Tibial nerve (tissue), 4 donors: ENCODE data around the gene TMEM231.

Experiments
- CTCF ChIP-seq, 5 experiments: fragments of 200-600 bp in 3 of 5; fragments of 450-650 bp in 2 of 5; sonication (generic) in 3 of 5; IDR thresholded peaks; one replicate each; pipeline ENCODE4 v1.5.1; 2016 to 2019; ENCODE audit warnings: antibody characterized with exemption in 5 of 5, mild to moderate bottlenecking in 3 of 5, moderate library complexity in 2 of 5
- EP300 ChIP-seq, 2 donors: sonication (generic); formaldehyde crosslinking; IDR thresholded peaks; one replicate each; pipeline ENCODE4 v1.6.1; 2017; ENCODE audit warnings: antibody characterized with exemption in 2 of 2, mild to moderate bottlenecking in 1 of 2

- TF ChIP-seq CTCF (IDR thresholded peaks at IDR 0.05) = no peak
- peak in 1 of 2 donors; percentile 69 for TF ChIP-seq EP300 (IDR thresholded peaks at IDR 0.05)
Observed at GRCh38 chr16:75506574-75506973, 49.5 kb downstream of the TMEM231 start.
